ENCODE data around the gene TNFSF15. TPM values are rescaled to one million over a fixed set of nuclear protein-coding genes. Genes with fewer than 3 reads are reported as not detected.

Gene TNFSF15
- total and polyA plus RNA-seq, 3 donors from 2014 or later = 0.06 to 0.40 TPM; not detected in 1

GRCh38 chr9:114834386-114834785 is 28.5 kb upstream of the TNFSF15 start:
- H3K36me3 ChIP-seq (ENCODE audit: low read depth, missing control alignments) = no peaks in the 10 kb centered on the region
- TF ChIP-seq CTCF (IDR thresholded peaks at IDR 0.05) = no peak
- no peak for TF ChIP-seq POLR2A (IDR thresholded peaks at IDR 0.05)

GRCh38 chr9:114830546-114830945 is 24.7 kb upstream of the TNFSF15 start:
- Histone ChIP-seq H3K27me3 (no peaks in the 10 kb centered on the region), H3K36me3 (ENCODE audit: low read depth, missing control alignments) (no peaks in the 10 kb centered on the region), H3K9me3 (no peaks in the 10 kb centered on the region), H3K4me3 (no peak overlapping the region), H3K27ac (no peak overlapping the region), H3K4me1 (no peaks in the 10 kb centered on the region)
- DNase-seq = no peak
- WGBS, 2 donors = 86 to 91% methylated on average over 1 of the region's 1 CpG
- intact Hi-C loops (cut with DNase I; ENCODE audit: low total_unique reads) = no loop called here
- TF ChIP-seq POLR2A (IDR thresholded peaks at IDR 0.05) (no peak), CTCF (IDR thresholded peaks at IDR 0.05) (no peak)

More at GRCh38 chr9:114834386-114834785, 28.5 kb upstream of the TNFSF15 start:
- DNase-seq = no peak
- intact Hi-C loops (cut with DNase I; ENCODE audit: low total_unique reads) = no loop called here
- no peak overlapping the region for H3K4me3 ChIP-seq
- no peaks in the 10 kb centered on the region for H3K27me3 ChIP-seq
- H3K4me1 ChIP-seq = no peaks in the 10 kb centered on the region
- no peaks in the 10 kb centered on the region for H3K9me3 ChIP-seq
- H3K27ac ChIP-seq = no peak overlapping the region

GRCh38 chr9:114829574-114830440 is 24.0 kb upstream of the TNFSF15 start:
- WGBS, 2 donors = 56 to 68% methylated on average over 3 of the region's 3 CpGs
- TF ChIP-seq CTCF (IDR thresholded peaks at IDR 0.05) = no peak
- no peak for TF ChIP-seq POLR2A (IDR thresholded peaks at IDR 0.05)
- peak; percentile 20 for DNase-seq
- Histone ChIP-seq H3K9me3 (no peaks in the 10 kb centered on the region), H3K36me3 (ENCODE audit: low read depth, missing control alignments) (no peaks in the 10 kb centered on the region), H3K27ac (no peak overlapping the region), H3K4me1 (no peaks in the 10 kb centered on the region), H3K27me3 (no peaks in the 10 kb centered on the region), H3K4me3 (no peak overlapping the region)
- intact Hi-C loops (cut with DNase I; ENCODE audit: low total_unique reads) = no loop called here

- Histone ChIP-seq H3K4me3 (no peak overlapping the region), H3K4me1 (no peaks in the 10 kb centered on the region), H3K27ac (no peak overlapping the region), H3K36me3 (ENCODE audit: low read depth, missing control alignments) (no peaks in the 10 kb centered on the region), H3K9me3 (no peaks in the 10 kb centered on the region), H3K27me3 (no peaks in the 10 kb centered on the region)
- intact Hi-C loops (cut with DNase I; ENCODE audit: low total_unique reads) = no loop called here
- WGBS, 2 donors = 88 to 92% methylated on average over 3 of the region's 3 CpGs
- no peak for TF ChIP-seq POLR2A (IDR thresholded peaks at IDR 0.05)
- no peak for TF ChIP-seq CTCF (IDR thresholded peaks at IDR 0.05)
- no peak for DNase-seq
These were observed 22.4 kb upstream of the TNFSF15 start for GRCh38 chr9:114828303-114828650.
